Gastroesophageal sphincter (tissue), 3 donors: ENCODE measurements around the gene GNG5.

ENCODE experiments used
- EP300 ChIP-seq: sonication (generic); formaldehyde crosslinking; IDR thresholded peaks from one replicate; pipeline ENCODE4 v1.6.1; 2017; ENCODE audit warnings: antibody characterized with exemption, mild to moderate bottlenecking
- POLR2A ChIP-seq, 2 donors: fragments of 450-650 bp; IDR thresholded peaks; one replicate each; pipeline ENCODE4 v1.6.1; 2017; ENCODE audit warnings: antibody characterized with exemption in 2 of 2, mild to moderate bottlenecking in 2 of 2, moderate library complexity in 1 of 2
- POLR2AphosphoS5 ChIP-seq: sonication (generic); formaldehyde crosslinking; IDR thresholded peaks from one replicate; pipeline ENCODE4 v1.6.1; 2017; ENCODE audit warnings: antibody characterized with exemption
- TF ChIP-seq, protein P1 (sequence below), 4 experiments: fragments of 200-600 bp in 2 of 4; fragments of 450-650 bp in 2 of 4; sonication (generic) in 1 of 4; IDR thresholded peaks; one replicate each; pipeline ENCODE4 v1.5.1; 2017 to 2019; ENCODE audit warnings: antibody characterized with exemption in 4 of 4, mild to moderate bottlenecking in 2 of 4, moderate library complexity in 2 of 4

DNA sequence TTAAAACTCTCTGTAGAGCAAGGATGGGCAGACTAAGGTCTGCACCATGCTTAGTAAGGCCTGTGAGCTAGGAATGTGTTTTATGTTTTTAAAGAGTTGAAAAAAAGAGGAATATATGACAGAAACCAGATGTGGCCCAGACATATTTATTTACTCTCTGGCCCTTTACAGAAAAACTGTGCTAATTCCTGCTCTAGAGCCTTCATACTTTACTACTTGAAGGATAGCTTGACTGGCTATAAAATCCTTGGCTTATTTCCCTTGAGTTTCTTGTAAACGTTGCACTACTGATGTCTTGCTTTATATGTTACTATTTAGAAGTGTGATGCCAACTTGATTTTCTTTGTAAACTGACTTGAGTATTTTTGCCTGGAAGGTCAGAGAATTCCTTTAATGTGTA is 34.4 kb upstream of the GNG5 start:
- TF ChIP-seq, protein P1, sequence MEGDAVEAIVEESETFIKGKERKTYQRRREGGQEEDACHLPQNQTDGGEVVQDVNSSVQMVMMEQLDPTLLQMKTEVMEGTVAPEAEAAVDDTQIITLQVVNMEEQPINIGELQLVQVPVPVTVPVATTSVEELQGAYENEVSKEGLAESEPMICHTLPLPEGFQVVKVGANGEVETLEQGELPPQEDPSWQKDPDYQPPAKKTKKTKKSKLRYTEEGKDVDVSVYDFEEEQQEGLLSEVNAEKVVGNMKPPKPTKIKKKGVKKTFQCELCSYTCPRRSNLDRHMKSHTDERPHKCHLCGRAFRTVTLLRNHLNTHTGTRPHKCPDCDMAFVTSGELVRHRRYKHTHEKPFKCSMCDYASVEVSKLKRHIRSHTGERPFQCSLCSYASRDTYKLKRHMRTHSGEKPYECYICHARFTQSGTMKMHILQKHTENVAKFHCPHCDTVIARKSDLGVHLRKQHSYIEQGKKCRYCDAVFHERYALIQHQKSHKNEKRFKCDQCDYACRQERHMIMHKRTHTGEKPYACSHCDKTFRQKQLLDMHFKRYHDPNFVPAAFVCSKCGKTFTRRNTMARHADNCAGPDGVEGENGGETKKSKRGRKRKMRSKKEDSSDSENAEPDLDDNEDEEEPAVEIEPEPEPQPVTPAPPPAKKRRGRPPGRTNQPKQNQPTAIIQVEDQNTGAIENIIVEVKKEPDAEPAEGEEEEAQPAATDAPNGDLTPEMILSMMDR (IDR thresholded peaks at IDR 0.05) = no peak
- TF ChIP-seq POLR2A (IDR thresholded peaks at IDR 0.05) = no peak
- no peak for TF ChIP-seq EP300
- no peak for TF ChIP-seq POLR2AphosphoS5
